Subcutaneous abdominal adipose tissue (tissue), 5 donors: ENCODE measurements around the gene ABHD12.
"Not testable (repeated sequence)": the region's sequence is repeated elsewhere in the genome, so short reads cannot be mapped to it uniquely, and the experiment has no call there.

ENCODE experiments used
- H3K27ac ChIP-seq: one replicate; pipeline ENCODE4 v1.7.0; 2013; ENCODE audit warnings: low read depth, mild to moderate bottlenecking, inconsistent platforms, low read length, moderate library complexity
- H3K27me3 ChIP-seq, 5 donors: one replicate each; pipeline ENCODE4 v1.7.0; 2013; ENCODE audit warnings: low read length in 5 of 5, inconsistent platforms in 1 of 5; ENCODE audit not compliant: control insufficient read depth in 5 of 5, insufficient read depth in 4 of 5
- H3K36me3 ChIP-seq, 5 donors: one replicate each; pipeline ENCODE4 v1.7.0; 2013; ENCODE audit warnings: low read length in 5 of 5; ENCODE audit not compliant: control insufficient read depth in 5 of 5, insufficient read depth in 5 of 5
- H3K4me1 ChIP-seq, 5 donors: one replicate each; pipeline ENCODE4 v1.7.0; 2013; ENCODE audit warnings: low read length in 5 of 5, mild to moderate bottlenecking in 3 of 5, moderate library complexity in 1 of 5; ENCODE audit not compliant: control insufficient read depth in 5 of 5, insufficient read depth in 5 of 5
- H3K4me3 ChIP-seq, 5 donors: one replicate each; pipeline ENCODE4 v1.7.0; 2013; ENCODE audit warnings: low read length in 5 of 5, low read depth in 1 of 5
- H3K9ac ChIP-seq, 5 donors: one replicate each; pipeline ENCODE4 v1.7.0; 2013; ENCODE audit warnings: low read length in 5 of 5, mild to moderate bottlenecking in 4 of 5, moderate library complexity in 3 of 5
- H3K9me3 ChIP-seq, 5 donors: one replicate each; pipeline ENCODE4 v1.7.0; 2013; ENCODE audit warnings: low read length in 5 of 5; ENCODE audit not compliant: control insufficient read depth in 5 of 5
- donor health status: healthy.
- donor health status: healthy.
- donor health status: healthy.
- donor health status: healthy.
- donor health status: healthy.

Gene ABHD12

GRCh38 chr20:25407311-25408169 is 16.9 kb upstream of the ABHD12 start, which contains the start of gene GINS1:
TSS of gene GINS1 (plus strand) at chr20:25407673. CDS start at chr20:25407821, 148 bp downstream.
- H3K9ac ChIP-seq: peak within 1 kb of the TSS; percentile 42 to 91 (median 77)
- H3K4me3 ChIP-seq: peak within 1 kb of the TSS; percentile 77 to 88 (median 84)
- H3K27ac ChIP-seq: peak within 1 kb of the TSS; percentile 37
- peaks cover 0 to 18% (median 13%) of the 10 kb centered on the region in 5 donors for H3K9me3 ChIP-seq
- H3K27me3 ChIP-seq: no peaks in the 10 kb centered on the region
- no peaks in the 10 kb centered on the region for H3K36me3 ChIP-seq
- peaks cover 3 to 18% (median 15%) of the 10 kb centered on the region in 5 donors for H3K4me1 ChIP-seq

GRCh38 chr20:25402583-25402982 is 11.9 kb upstream of the ABHD12 start:
- H3K4me1 ChIP-seq: peaks cover 0 to 8% (median 5%) of the 10 kb centered on the region in 5 donors
- H3K4me3 ChIP-seq: no peak overlapping the region
- H3K27ac ChIP-seq: no peak overlapping the region
- H3K9ac ChIP-seq: no peak overlapping the region
- no peaks in the 10 kb centered on the region for H3K27me3 ChIP-seq
- peaks cover 0 to 23% (median 16%) of the 10 kb centered on the region in 5 donors for H3K9me3 ChIP-seq
- H3K36me3 ChIP-seq: no peaks in the 10 kb centered on the region

GRCh38 chr20:25400291-25400732 is 9.7 kb upstream of the ABHD12 start:
- not testable (repeated sequence) for H3K27me3 ChIP-seq, H3K36me3 ChIP-seq, H3K9ac ChIP-seq, H3K27ac ChIP-seq, H3K4me1 ChIP-seq, H3K4me3 ChIP-seq
- H3K9me3 ChIP-seq: peaks cover 0 to 23% (median 16%) of the 10 kb centered on the region in 5 donors

GRCh38 chr20:25399037-25399430 is 8.4 kb upstream of the ABHD12 start:
- H3K27me3 ChIP-seq: no peaks in the 10 kb centered on the region
- H3K9me3 ChIP-seq: peaks cover 0 to 18% (median 16%) of the 10 kb centered on the region in 5 donors
- no peak overlapping the region for H3K4me3 ChIP-seq
- H3K4me1 ChIP-seq: peaks cover 0 to 3% (median 0%) of the 10 kb centered on the region in 5 donors
- no peak overlapping the region for H3K9ac ChIP-seq
- H3K27ac ChIP-seq: no peak overlapping the region
- no peaks in the 10 kb centered on the region for H3K36me3 ChIP-seq

- no peak overlapping the region for H3K27ac ChIP-seq
Observed at GRCh38 chr20:25398376-25399036, 7.9 kb upstream of the ABHD12 start.

GRCh38 chr20:25397821-25398220 is 7.2 kb upstream of the ABHD12 start:
- Histone ChIP-seq H3K27me3 (no peaks in the 10 kb centered on the region), H3K36me3 (no peaks in the 10 kb centered on the region), H3K4me1 (peaks cover 0 to 3% (median 0%) of the 10 kb centered on the region in 5 donors), H3K4me3 (no peak overlapping the region), H3K27ac (no peak overlapping the region), H3K9ac (no peak overlapping the region), H3K9me3 (peaks cover 0 to 7% (median 6%) of the 10 kb centered on the region in 5 donors)

More at GRCh38 chr20:25398376-25399036, 7.9 kb upstream of the ABHD12 start:
- peaks cover 0 to 13% (median 13%) of the 10 kb centered on the region in 5 donors for H3K9me3 ChIP-seq
- H3K9ac ChIP-seq: no peak overlapping the region
- H3K27me3 ChIP-seq: no peaks in the 10 kb centered on the region
- H3K36me3 ChIP-seq: no peaks in the 10 kb centered on the region
- H3K4me3 ChIP-seq: no peak overlapping the region
- H3K4me1 ChIP-seq: peaks cover 0 to 3% (median 0%) of the 10 kb centered on the region in 5 donors

- peaks cover 0 to 3% (median 0%) of the 10 kb centered on the region in 5 donors for H3K9me3 ChIP-seq
- H3K9ac ChIP-seq: no peak overlapping the region
- peaks cover 0 to 3% (median 0%) of the 10 kb centered on the region in 5 donors for H3K4me1 ChIP-seq
- H3K4me3 ChIP-seq: no peak overlapping the region
- no peaks in the 10 kb centered on the region for H3K36me3 ChIP-seq
- H3K27me3 ChIP-seq: no peaks in the 10 kb centered on the region
- no peak overlapping the region for H3K27ac ChIP-seq
Observed at GRCh38 chr20:25397096-25397495, 6.5 kb upstream of the ABHD12 start.

GRCh38 chr20:25394996-25395395 is 4.4 kb upstream of the ABHD12 start:
- H3K4me3 ChIP-seq: no peak overlapping the region
- no peaks in the 10 kb centered on the region for H3K36me3 ChIP-seq
- no peak overlapping the region for H3K27ac ChIP-seq
- H3K27me3 ChIP-seq: no peaks in the 10 kb centered on the region
- H3K4me1 ChIP-seq: peaks cover 0 to 10% (median 7%) of the 10 kb centered on the region in 5 donors
- H3K9ac ChIP-seq: no peak overlapping the region
- no peaks in the 10 kb centered on the region for H3K9me3 ChIP-seq

- no peaks in the 10 kb centered on the region for H3K36me3 ChIP-seq
- H3K27me3 ChIP-seq: no peaks in the 10 kb centered on the region
- peaks cover 0 to 17% (median 14%) of the 10 kb centered on the region in 5 donors for H3K4me1 ChIP-seq
- H3K9me3 ChIP-seq: no peaks in the 10 kb centered on the region
- H3K27ac ChIP-seq: no peak overlapping the region
- no peak overlapping the region for H3K9ac ChIP-seq
- H3K4me3 ChIP-seq: no peak overlapping the region
Observed at GRCh38 chr20:25394276-25394675, 3.6 kb upstream of the ABHD12 start.
